ENCODE measurements around the gene SESTD1. TPM values are rescaled to one million over a fixed set of nuclear protein-coding genes. Genes with fewer than 3 reads are reported as not detected.

Gene SESTD1
- total RNA-seq, 1 experiment from 2014 or later: 26.6 TPM

DNA sequence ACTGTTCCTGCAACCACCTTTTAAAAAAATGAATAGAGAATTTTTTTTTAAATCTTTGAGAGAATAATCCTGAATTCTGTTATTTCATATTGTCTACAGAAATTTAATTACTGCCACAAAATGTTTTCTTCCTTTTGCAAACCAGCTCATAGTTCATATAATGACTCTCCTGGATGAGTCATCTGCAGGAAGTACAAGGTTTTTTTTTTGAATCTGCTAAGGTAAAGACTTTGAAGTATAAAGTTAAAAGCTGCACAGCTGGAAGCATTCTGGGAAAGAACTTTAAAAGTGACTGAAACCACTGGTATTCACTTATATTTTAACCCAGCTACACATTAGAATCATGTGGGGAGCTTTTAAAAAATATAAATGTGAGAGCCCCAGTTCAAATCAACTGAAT lies 25.4 kb downstream of the SESTD1 start:
- H3K27ac ChIP-seq (ENCODE audit: low read depth, low read length): peak overlapping the region; percentile 88
- ChIA-PET POLR2A (no interaction called here), CTCF (interaction anchor here (0.6 to 1.3 kb wide), 4 partner anchors 13 to 836 kb away, joined by 3 to 5 read pairs (median 4); no protein-coding TSS in a partner anchor)
- TF ChIP-seq CBX3 (IDR thresholded peaks at IDR 0.05; ENCODE audit: low read depth) (peak; percentile 52; the same call in 1 of the 2 replicates), EZH2phosphoT487 (IDR thresholded peaks at IDR 0.05; ENCODE audit: borderline replicate concordance) (no peak), POLR2AphosphoS5 (IDR thresholded peaks at IDR 0.05; ENCODE audit: low read depth, low read length) (no peak; the same call in 1 of the 2 replicates), SP1 (IDR thresholded peaks at IDR 0.05; ENCODE audit: low read depth) (peak; percentile 85), EZH2 (IDR thresholded peaks at IDR 0.05) (no peak), EGR1 (IDR thresholded peaks at IDR 0.05; ENCODE audit: low read depth) (no peak), ZFX (IDR thresholded peaks at IDR 0.05) (no peak), POLR2A (IDR thresholded peaks at IDR 0.05; ENCODE audit: borderline replicate concordance, extremely low read depth, insufficient read depth, insufficient read length) (no peak), SRF (IDR thresholded peaks at IDR 0.05; ENCODE audit: low read depth) (peak; percentile 64), FOSL1 (IDR thresholded peaks at IDR 0.05; ENCODE audit: low read depth) (peak; percentile 97), YY1 (IDR thresholded peaks at IDR 0.05; ENCODE audit: extremely low read depth, insufficient replicate concordance, low read depth, low read length) (peak; percentile 15), ELF1 (IDR thresholded peaks at IDR 0.05; ENCODE audit: borderline replicate concordance, low read depth) (peak; percentile 24; the same call in 1 of the 2 replicates), MAX (IDR thresholded peaks at IDR 0.05) (peak; percentile 40; the same call in 1 of the 2 replicates), RAD21 (IDR thresholded peaks at IDR 0.05; ENCODE audit: low read depth) (peak; percentile 4; the same call in 1 of the 2 replicates), SIN3A (IDR thresholded peaks at IDR 0.05; ENCODE audit: low read depth) (peak; percentile 63; the same call in 1 of the 2 replicates), JUND (IDR thresholded peaks at IDR 0.05) (peak; percentile 94), ZBTB33 (IDR thresholded peaks at IDR 0.05; ENCODE audit: extremely low read depth, insufficient replicate concordance, low read length) (no peak), TCF7L2 (IDR thresholded peaks at IDR 0.05; ENCODE audit: borderline replicate concordance, extremely low read depth, insufficient read depth, insufficient read length) (peak; percentile 95), REST (IDR thresholded peaks at IDR 0.05; ENCODE audit: low read depth) (no peak), ATF3 (IDR thresholded peaks at IDR 0.05) (peak; percentile 51)
- TF ChIP-seq, protein P1, sequence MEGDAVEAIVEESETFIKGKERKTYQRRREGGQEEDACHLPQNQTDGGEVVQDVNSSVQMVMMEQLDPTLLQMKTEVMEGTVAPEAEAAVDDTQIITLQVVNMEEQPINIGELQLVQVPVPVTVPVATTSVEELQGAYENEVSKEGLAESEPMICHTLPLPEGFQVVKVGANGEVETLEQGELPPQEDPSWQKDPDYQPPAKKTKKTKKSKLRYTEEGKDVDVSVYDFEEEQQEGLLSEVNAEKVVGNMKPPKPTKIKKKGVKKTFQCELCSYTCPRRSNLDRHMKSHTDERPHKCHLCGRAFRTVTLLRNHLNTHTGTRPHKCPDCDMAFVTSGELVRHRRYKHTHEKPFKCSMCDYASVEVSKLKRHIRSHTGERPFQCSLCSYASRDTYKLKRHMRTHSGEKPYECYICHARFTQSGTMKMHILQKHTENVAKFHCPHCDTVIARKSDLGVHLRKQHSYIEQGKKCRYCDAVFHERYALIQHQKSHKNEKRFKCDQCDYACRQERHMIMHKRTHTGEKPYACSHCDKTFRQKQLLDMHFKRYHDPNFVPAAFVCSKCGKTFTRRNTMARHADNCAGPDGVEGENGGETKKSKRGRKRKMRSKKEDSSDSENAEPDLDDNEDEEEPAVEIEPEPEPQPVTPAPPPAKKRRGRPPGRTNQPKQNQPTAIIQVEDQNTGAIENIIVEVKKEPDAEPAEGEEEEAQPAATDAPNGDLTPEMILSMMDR (IDR thresholded peaks at IDR 0.05 in 2 of 3, conservative IDR thresholded peaks at IDR 0.05 in 1 of 3; ENCODE audit: borderline replicate concordance in 1 of 3, insufficient read depth in 1 of 3, low read depth in 2 of 3, low read length in 2 of 3): no peak

More for the DNA sequence above, 25.4 kb downstream of the SESTD1 start:
- no peaks in the 10 kb centered on the region; the same call in 1 of the 2 replicates for H3K79me2 ChIP-seq (ENCODE audit: insufficient read depth, low read length)
- H3K4me1 ChIP-seq (ENCODE audit: control insufficient read depth in 1 of 2, insufficient read depth in 2 of 2, low read length in 2 of 2): peaks cover 53 to 69% of the 10 kb centered on the region in 2 experiments
- intact Hi-C loops (cut with micrococcal nuclease): no loop called here
- no peaks in the 10 kb centered on the region for H3K9me2 ChIP-seq (ENCODE audit: insufficient read depth)
- no TSS peak for BruUV-seq (replicated peaks)
- H3K9ac ChIP-seq (ENCODE audit: low read length): peak overlapping the region; percentile 10; the same call in 1 of the 2 replicates
- H3K4me3 ChIP-seq (replicated peaks in 1 of 2; ENCODE audit: low read depth in 1 of 2, low read length in 2 of 2): peak overlapping the region in 1 of 2 experiments; percentile 41; a peak in 1 of 4 replicates
- peak; percentile 67 for ATAC-seq
- no peaks in the 10 kb centered on the region for H3K36me3 ChIP-seq (ENCODE audit: control insufficient read depth in 1 of 2, insufficient read depth in 2 of 2, low read length in 2 of 2)
- peak; percentile 69 for DNase-seq (ENCODE audit: low read depth, low spot score)
- RAD21 ChIA-PET (ENCODE audit: low non-redundant PET in 1 of 2, low total read pairs in 2 of 2, uncharacterized antibody in 2 of 2, unreplicated experiment in 2 of 2): no interaction called here
- no peak overlapping the region for H2AFZ ChIP-seq (ENCODE audit: low read depth, low read length, poor library complexity, severe bottlenecking)
- peak overlapping the region; percentile 61 for H3K4me2 ChIP-seq (ENCODE audit: low read length)
- H3K9me3 ChIP-seq (ENCODE audit: control insufficient read depth in 1 of 2, insufficient read depth in 1 of 2, low read depth in 1 of 2, low read length in 2 of 2): no peaks in the 10 kb centered on the region
- H4K20me1 ChIP-seq (ENCODE audit: insufficient read depth): no peaks in the 10 kb centered on the region
- no peaks in the 10 kb centered on the region for H3K27me3 ChIP-seq (ENCODE audit: insufficient read depth, low read length)

Data from HCT116 (cell line).